ENCODE data around the gene PIP4P1.

PIP4P1 gene

GRCh38 chr14:20424851-20425250 lies 36.4 kb downstream of the PIP4P1 start:
- no peak for DNase-seq (ENCODE audit: low read depth)
- H3K4me3 ChIP-seq (ENCODE audit: low read depth, low read length), result no peak overlapping the region
- no peak for TF ChIP-seq CTCF (conservative IDR thresholded peaks at IDR 0.05; ENCODE audit: low read depth, low read length)

- DNase-seq (ENCODE audit: low read depth), result no peak
- no peak overlapping the region for H3K4me3 ChIP-seq (ENCODE audit: low read depth, low read length)
- TF ChIP-seq CTCF (conservative IDR thresholded peaks at IDR 0.05; ENCODE audit: low read depth, low read length), result no peak
Observed at GRCh38 chr14:20422886-20423285, 38.3 kb downstream of the PIP4P1 start.

- no peak for DNase-seq (ENCODE audit: low read depth)
- H3K4me3 ChIP-seq (ENCODE audit: low read depth, low read length), result no peak overlapping the region
- TF ChIP-seq CTCF (conservative IDR thresholded peaks at IDR 0.05; ENCODE audit: low read depth, low read length), result no peak
Observed at GRCh38 chr14:20421267-20421666, 40.0 kb downstream of the PIP4P1 start.

GRCh38 chr14:20419419-20419818 lies 41.8 kb downstream of the PIP4P1 start:
- no peak for DNase-seq (ENCODE audit: low read depth)
- no peak overlapping the region for H3K4me3 ChIP-seq (ENCODE audit: low read depth, low read length)
- TF ChIP-seq CTCF (conservative IDR thresholded peaks at IDR 0.05; ENCODE audit: low read depth, low read length), result no peak

GRCh38 chr14:20418501-20418909 lies 42.7 kb downstream of the PIP4P1 start:
- H3K4me3 ChIP-seq (ENCODE audit: low read depth, low read length), result no peak overlapping the region
- no peak for DNase-seq (ENCODE audit: low read depth)
- TF ChIP-seq CTCF (conservative IDR thresholded peaks at IDR 0.05; ENCODE audit: low read depth, low read length), result no peak

GRCh38 chr14:20417250-20418186 lies 43.7 kb downstream of the PIP4P1 start:
- TF ChIP-seq CTCF (conservative IDR thresholded peaks at IDR 0.05; ENCODE audit: low read depth, low read length), result no peak
- no peak for DNase-seq (ENCODE audit: low read depth)
- no peak overlapping the region for H3K4me3 ChIP-seq (ENCODE audit: low read depth, low read length)

GRCh38 chr14:20416223-20416622 lies 45.0 kb downstream of the PIP4P1 start:
- H3K4me3 ChIP-seq (ENCODE audit: low read depth, low read length), result no peak overlapping the region
- no peak for TF ChIP-seq CTCF (conservative IDR thresholded peaks at IDR 0.05; ENCODE audit: low read depth, low read length)
- no peak for DNase-seq (ENCODE audit: low read depth)
